Measurements from ENCODE around the gene TRAPPC8. TPM values are rescaled to one million over a fixed set of nuclear protein-coding genes. Genes with fewer than 3 reads are reported as not detected.
A peak's percentile ranks its signal among the peaks of the same experiment; 100 is the strongest.

TRAPPC8 gene
- total and polyA plus RNA-seq, 2 of the 13 experiments (the other 11 are each of a cell fraction or from before 2014, with no cell fraction given) = 34.6 to 50.8 TPM

DNA sequence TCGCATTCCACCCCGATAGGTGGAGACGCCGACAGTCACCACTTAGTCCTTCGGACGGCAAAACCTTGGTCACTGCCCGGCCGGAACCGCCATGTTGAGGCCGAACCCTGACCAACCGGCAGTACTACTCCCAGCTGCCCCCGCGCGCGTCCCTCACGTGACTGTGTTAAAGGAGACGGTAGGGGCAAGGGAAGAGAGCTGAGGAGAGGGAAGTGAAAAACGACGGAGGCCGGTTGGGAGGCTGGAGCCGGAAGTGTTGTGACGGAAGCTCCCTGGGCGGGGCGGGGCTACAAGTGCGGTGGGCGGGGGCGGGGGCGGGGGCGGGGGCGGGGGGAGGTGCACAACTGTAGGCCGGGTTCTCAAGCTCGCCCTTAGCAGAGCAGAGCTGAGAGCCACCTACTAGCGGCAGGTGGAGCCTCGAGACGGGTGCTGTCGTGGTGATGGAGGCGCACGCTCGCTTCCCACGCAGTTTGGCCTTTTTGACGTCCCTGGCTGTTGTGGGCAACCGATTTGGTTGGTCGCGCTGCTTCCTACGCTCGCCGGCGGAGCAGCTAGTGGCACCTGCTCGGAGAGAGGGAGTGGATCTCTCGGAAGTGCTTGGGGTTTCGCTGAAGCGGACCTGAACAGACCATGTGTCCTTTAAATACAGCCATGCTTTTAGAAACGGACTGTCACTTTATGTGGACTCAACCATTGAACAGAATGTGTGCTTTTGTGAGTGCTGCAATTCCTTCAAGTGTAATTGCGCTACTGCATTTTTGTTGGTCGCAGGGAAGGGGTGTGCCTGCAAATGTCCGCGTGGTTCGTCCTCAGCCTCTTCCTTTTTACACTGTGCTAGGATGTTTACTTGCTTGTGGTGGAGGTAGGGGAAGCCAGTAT, at the start of gene TRAPPC8 (continued):
- TF ChIP-seq DRAP1 (CRISPR knock-in tag; IDR thresholded peaks at IDR 0.05) (peak; percentile 77; the same call in 1 of the 2 replicates), IRX3 (CRISPR knock-in tag; IDR thresholded peaks at IDR 0.05; ENCODE audit: borderline replicate concordance, low read depth) (peak; percentile 58; the same call in 1 of the 2 replicates), KLF6 (CRISPR knock-in tag; IDR thresholded peaks at IDR 0.05) (no peak), NFRKB (IDR thresholded peaks at IDR 0.05) (no peak), TEAD2 (CRISPR knock-in tag; IDR thresholded peaks at IDR 0.05) (0 out of 2 replicates have a peak, but pooled peaks have one; percentile 35), MTA3 (CRISPR knock-in tag; IDR thresholded peaks at IDR 0.05) (no peak), ARNTL (CRISPR knock-in tag; IDR thresholded peaks at IDR 0.05) (no peak), ZNF781 (CRISPR knock-in tag; IDR thresholded peaks at IDR 0.05; ENCODE audit: borderline replicate concordance, not compliant biosample characterization) (peak; percentile 0), CENPX (CRISPR knock-in tag; IDR thresholded peaks at IDR 0.05) (no peak), ZFP62 (CRISPR knock-in tag; IDR thresholded peaks at IDR 0.05) (no peak), ZNF260 (CRISPR knock-in tag; IDR thresholded peaks at IDR 0.05; ENCODE audit: borderline replicate concordance, low read depth) (no peak), TBX2 (CRISPR knock-in tag; IDR thresholded peaks at IDR 0.05; ENCODE audit: borderline replicate concordance) (no peak; the same call in 1 of the 2 replicates), GLI4 (CRISPR knock-in tag; IDR thresholded peaks at IDR 0.05; ENCODE audit: borderline replicate concordance) (0 out of 2 replicates have a peak, but pooled peaks have one; percentile 12), TBL1XR1 (IDR thresholded peaks at IDR 0.05; ENCODE audit: borderline replicate concordance, low read length, partially characterized antibody) (no peak), ZNF317 (CRISPR knock-in tag; IDR thresholded peaks at IDR 0.05) (peak; percentile 54), PHF21A (CRISPR knock-in tag; IDR thresholded peaks at IDR 0.05) (peak; percentile 72), SNRNP70 (IDR thresholded peaks at IDR 0.05; ENCODE audit: low read depth, low read length) (no peak), ZNF670 (CRISPR knock-in tag; IDR thresholded peaks at IDR 0.05; ENCODE audit: borderline replicate concordance) (0 out of 2 replicates have a peak, but pooled peaks have one; percentile 66)
- TF ChIP-seq, protein P1, sequence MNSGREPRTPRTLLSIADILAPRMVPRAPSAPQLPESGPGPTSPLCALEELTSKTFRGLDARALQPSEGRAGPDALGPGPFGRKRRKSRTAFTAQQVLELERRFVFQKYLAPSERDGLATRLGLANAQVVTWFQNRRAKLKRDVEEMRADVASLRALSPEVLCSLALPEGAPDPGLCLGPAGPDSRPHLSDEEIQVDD (CRISPR knock-in tag; IDR thresholded peaks at IDR 0.05; ENCODE audit: borderline replicate concordance) = no peak
- TF ChIP-seq, protein P2, sequence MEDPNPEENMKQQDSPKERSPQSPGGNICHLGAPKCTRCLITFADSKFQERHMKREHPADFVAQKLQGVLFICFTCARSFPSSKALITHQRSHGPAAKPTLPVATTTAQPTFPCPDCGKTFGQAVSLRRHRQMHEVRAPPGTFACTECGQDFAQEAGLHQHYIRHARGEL (CRISPR knock-in tag; IDR thresholded peaks at IDR 0.05) = no peak
- TF ChIP-seq, protein P3, sequence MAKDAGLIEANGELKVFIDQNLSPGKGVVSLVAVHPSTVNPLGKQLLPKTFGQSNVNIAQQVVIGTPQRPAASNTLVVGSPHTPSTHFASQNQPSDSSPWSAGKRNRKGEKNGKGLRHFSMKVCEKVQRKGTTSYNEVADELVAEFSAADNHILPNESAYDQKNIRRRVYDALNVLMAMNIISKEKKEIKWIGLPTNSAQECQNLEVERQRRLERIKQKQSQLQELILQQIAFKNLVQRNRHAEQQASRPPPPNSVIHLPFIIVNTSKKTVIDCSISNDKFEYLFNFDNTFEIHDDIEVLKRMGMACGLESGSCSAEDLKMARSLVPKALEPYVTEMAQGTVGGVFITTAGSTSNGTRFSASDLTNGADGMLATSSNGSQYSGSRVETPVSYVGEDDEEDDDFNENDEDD (CRISPR knock-in tag; IDR thresholded peaks at IDR 0.05; ENCODE audit: borderline replicate concordance) = peak; percentile 77; the same call in 1 of the 2 replicates
- TF ChIP-seq, protein P4, sequence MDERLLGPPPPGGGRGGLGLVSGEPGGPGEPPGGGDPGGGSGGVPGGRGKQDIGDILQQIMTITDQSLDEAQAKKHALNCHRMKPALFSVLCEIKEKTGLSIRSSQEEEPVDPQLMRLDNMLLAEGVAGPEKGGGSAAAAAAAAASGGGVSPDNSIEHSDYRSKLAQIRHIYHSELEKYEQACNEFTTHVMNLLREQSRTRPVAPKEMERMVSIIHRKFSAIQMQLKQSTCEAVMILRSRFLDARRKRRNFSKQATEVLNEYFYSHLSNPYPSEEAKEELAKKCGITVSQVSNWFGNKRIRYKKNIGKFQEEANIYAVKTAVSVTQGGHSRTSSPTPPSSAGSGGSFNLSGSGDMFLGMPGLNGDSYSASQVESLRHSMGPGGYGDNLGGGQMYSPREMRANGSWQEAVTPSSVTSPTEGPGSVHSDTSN (CRISPR knock-in tag; IDR thresholded peaks at IDR 0.05) = no peak
- TF ChIP-seq, protein P5, sequence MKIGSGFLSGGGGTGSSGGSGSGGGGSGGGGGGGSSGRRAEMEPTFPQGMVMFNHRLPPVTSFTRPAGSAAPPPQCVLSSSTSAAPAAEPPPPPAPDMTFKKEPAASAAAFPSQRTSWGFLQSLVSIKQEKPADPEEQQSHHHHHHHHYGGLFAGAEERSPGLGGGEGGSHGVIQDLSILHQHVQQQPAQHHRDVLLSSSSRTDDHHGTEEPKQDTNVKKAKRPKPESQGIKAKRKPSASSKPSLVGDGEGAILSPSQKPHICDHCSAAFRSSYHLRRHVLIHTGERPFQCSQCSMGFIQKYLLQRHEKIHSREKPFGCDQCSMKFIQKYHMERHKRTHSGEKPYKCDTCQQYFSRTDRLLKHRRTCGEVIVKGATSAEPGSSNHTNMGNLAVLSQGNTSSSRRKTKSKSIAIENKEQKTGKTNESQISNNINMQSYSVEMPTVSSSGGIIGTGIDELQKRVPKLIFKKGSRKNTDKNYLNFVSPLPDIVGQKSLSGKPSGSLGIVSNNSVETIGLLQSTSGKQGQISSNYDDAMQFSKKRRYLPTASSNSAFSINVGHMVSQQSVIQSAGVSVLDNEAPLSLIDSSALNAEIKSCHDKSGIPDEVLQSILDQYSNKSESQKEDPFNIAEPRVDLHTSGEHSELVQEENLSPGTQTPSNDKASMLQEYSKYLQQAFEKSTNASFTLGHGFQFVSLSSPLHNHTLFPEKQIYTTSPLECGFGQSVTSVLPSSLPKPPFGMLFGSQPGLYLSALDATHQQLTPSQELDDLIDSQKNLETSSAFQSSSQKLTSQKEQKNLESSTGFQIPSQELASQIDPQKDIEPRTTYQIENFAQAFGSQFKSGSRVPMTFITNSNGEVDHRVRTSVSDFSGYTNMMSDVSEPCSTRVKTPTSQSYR (CRISPR knock-in tag; IDR thresholded peaks at IDR 0.05; ENCODE audit: borderline replicate concordance) = peak; percentile 34; the same call in 1 of the 2 replicates
